HEK293T (cell line): ENCODE data around the gene BMERB1.
"Not testable (repeated sequence)": the region's sequence is repeated elsewhere in the genome, so short reads cannot be mapped to it uniquely, and the experiment has no call there.

Experiments
- CTCF ChIA-PET: fragments of 350-600 bp; formaldehyde crosslinking; extraction: SDS; loops from one replicate; lab custom pipeline; 2021; ENCODE audit warnings: antibody characterized with exemption, inconsistent platforms; lab: Yijun Ruan, JAX
- POLR2A ChIA-PET: fragments of 350-600 bp; formaldehyde crosslinking; extraction: SDS; loops from one replicate; lab custom pipeline; 2020; ENCODE audit warnings: antibody characterized with exemption, inconsistent platforms; lab: Yijun Ruan, JAX
- DNase-seq: peaks from one replicate; pipeline ENCODE4 v3.0.0; 2012; ENCODE audit warnings: mixed read lengths; ENCODE audit errors: extremely low spot score
- ARNT ChIP-seq: fragments of 450-650 bp; IDR thresholded peaks from 2 replicates; pipeline ENCODE4 v1.6.1; 2017; ENCODE audit warnings: mild to moderate bottlenecking
- BHLHE40 ChIP-seq: fragments of 450-650 bp; IDR thresholded peaks from 2 replicates; pipeline ENCODE4 v1.6.1; 2016; ENCODE audit warnings: mild to moderate bottlenecking, moderate library complexity, borderline replicate concordance
- CTBP1 ChIP-seq: fragments of 450-650 bp; IDR thresholded peaks from 2 replicates; pipeline ENCODE4 v1.6.1; 2016; ENCODE audit warnings: borderline replicate concordance
- ELF4 ChIP-seq: fragments of 450-650 bp; IDR thresholded peaks from 2 replicates; pipeline ENCODE4 v1.6.1; 2017; ENCODE audit warnings: antibody characterized with exemption
- FOXA1 ChIP-seq: fragments of 450-650 bp; IDR thresholded peaks from 2 replicates; pipeline ENCODE4 v1.6.1; 2016; ENCODE audit warnings: mild to moderate bottlenecking
- FOXK2 ChIP-seq: fragments of 450-650 bp; IDR thresholded peaks from 2 replicates; pipeline ENCODE4 v1.6.1; 2016; ENCODE audit warnings: mild to moderate bottlenecking
- FOXM1 ChIP-seq: fragments of 450-650 bp; IDR thresholded peaks from 2 replicates; pipeline ENCODE4 v1.6.1; 2017; ENCODE audit warnings: mild to moderate bottlenecking, borderline replicate concordance
- HDGF ChIP-seq: fragments of 450-650 bp; IDR thresholded peaks from 2 replicates; pipeline ENCODE4 v1.6.1; 2017; ENCODE audit warnings: antibody characterized with exemption, borderline replicate concordance
- L3MBTL2 ChIP-seq: fragments of 450-650 bp; conservative IDR thresholded peaks from 2 replicates; pipeline ENCODE4 v1.6.1; 2016; ENCODE audit warnings: mild to moderate bottlenecking
- LEF1 ChIP-seq: fragments of 450-650 bp; IDR thresholded peaks from 2 replicates; pipeline ENCODE4 v1.6.1; 2017; ENCODE audit warnings: mild to moderate bottlenecking, borderline replicate concordance
- NFRKB ChIP-seq: fragments of 450-650 bp; IDR thresholded peaks from 2 replicates; pipeline ENCODE4 v1.6.1; 2016; ENCODE audit warnings: mild to moderate bottlenecking, moderate library complexity
- SP1 ChIP-seq: fragments of 450-650 bp; IDR thresholded peaks from 2 replicates; pipeline ENCODE4 v1.6.1; 2017
- SUZ12 ChIP-seq: fragments of 450-650 bp; IDR thresholded peaks from 2 replicates; pipeline ENCODE4 v1.6.1; 2016; ENCODE audit warnings: mild to moderate bottlenecking
- TARDBP ChIP-seq: fragments of 450-650 bp; IDR thresholded peaks from 2 replicates; pipeline ENCODE4 v1.6.1; 2016
- ZNF384 ChIP-seq: fragments of 450-650 bp; IDR thresholded peaks from 2 replicates; pipeline ENCODE4 v1.6.1; 2016
- TF ChIP-seq, protein P1 (sequence below): fragments of 450-650 bp; IDR thresholded peaks from 2 replicates; pipeline ENCODE4 v1.6.1; 2016

The BMERB1 gene

DNA sequence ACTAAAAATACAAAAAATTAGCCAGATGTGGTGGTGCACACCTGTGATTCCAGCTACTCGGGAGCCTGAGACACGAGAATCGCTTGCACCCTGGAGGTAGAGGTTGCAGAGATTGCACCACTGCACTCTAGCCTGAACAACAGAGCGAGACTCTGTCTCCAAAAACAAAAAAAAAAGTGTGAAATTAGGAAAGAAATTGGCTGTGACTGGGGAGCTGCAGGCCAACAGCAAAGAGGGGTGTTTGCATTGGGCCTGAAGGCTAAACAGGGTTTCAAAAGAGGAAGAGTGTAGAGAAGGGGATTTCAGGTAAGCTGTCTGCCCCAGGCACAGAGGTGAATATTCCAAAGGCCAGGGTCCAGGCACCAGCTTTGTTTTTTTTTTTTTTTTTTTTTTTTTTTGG is 9.4 kb downstream of the BMERB1 start:
- TF ChIP-seq ZNF384, result 0 out of 2 replicates have a peak, but pooled peaks have one; percentile 34
- no peak for TF ChIP-seq FOXA1
- POLR2A ChIA-PET, result no interaction called here
- CTCF ChIA-PET, result no interaction called here
- DNase-seq, result no peak

DNA sequence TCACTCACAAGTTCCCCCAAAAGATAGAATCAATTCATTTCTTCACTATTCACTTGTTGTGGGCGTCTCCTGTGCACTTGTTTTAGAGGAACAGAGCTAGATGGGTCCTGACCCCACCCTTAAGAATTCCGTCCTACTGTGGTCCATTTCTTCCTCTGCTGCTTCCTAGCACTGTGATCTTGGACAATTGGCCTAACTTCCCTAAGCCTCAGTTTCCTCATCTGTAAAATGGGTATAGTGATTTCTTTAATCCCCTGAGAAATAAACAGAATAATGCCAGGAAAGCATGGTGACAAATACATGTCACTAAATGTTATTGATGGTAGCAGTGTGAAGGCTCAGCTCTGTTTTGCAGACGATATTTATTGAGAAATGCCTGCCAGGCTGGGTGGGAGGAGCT is 9.9 kb downstream of the BMERB1 start:
- POLR2A ChIA-PET, result no interaction called here

DNA sequence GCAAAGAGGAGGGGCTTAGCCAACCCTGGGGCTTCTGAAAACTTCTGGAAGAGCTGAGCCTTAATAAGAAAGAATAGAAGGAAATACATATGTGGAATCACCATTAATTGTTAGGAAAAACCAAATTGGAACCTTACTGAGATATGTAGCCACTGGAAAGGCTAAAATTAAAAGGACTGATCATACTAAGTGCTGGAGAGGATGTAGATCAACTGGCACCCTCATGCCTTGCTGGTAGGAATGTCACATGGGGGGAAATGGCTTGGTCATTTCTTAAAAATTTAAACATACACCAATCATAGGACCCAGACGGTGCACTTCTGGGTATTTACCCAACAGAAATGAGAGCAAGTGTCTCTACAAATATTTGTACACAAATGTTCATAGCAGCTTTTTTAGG is 11.1 kb downstream of the BMERB1 start:
- TF ChIP-seq CTBP1, result no peak
- TF ChIP-seq SP1, result no peak
- TF ChIP-seq HDGF, result no peak
- TF ChIP-seq FOXM1, result no peak
- no peak for TF ChIP-seq SUZ12
- TF ChIP-seq, protein P1, sequence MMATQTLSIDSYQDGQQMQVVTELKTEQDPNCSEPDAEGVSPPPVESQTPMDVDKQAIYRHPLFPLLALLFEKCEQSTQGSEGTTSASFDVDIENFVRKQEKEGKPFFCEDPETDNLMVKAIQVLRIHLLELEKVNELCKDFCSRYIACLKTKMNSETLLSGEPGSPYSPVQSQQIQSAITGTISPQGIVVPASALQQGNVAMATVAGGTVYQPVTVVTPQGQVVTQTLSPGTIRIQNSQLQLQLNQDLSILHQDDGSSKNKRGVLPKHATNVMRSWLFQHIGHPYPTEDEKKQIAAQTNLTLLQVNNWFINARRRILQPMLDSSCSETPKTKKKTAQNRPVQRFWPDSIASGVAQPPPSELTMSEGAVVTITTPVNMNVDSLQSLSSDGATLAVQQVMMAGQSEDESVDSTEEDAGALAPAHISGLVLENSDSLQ, result no peak
- no peak for TF ChIP-seq TARDBP
- TF ChIP-seq NFRKB, result no peak
- no peak for TF ChIP-seq ELF4
- no peak for TF ChIP-seq L3MBTL2
- no peak for TF ChIP-seq LEF1
- no peak for DNase-seq
- ChIA-PET CTCF (interaction anchor here (1.0 kb wide), 1 partner anchor 31 kb away, joined by 3 read pairs; no protein-coding TSS in a partner anchor), POLR2A (no interaction called here)

More for the DNA sequence above, 9.9 kb downstream of the BMERB1 start:
- CTCF ChIA-PET, result no interaction called here
- no peak for TF ChIP-seq ZNF384
- TF ChIP-seq FOXA1, result no peak
- no peak for DNase-seq

DNA sequence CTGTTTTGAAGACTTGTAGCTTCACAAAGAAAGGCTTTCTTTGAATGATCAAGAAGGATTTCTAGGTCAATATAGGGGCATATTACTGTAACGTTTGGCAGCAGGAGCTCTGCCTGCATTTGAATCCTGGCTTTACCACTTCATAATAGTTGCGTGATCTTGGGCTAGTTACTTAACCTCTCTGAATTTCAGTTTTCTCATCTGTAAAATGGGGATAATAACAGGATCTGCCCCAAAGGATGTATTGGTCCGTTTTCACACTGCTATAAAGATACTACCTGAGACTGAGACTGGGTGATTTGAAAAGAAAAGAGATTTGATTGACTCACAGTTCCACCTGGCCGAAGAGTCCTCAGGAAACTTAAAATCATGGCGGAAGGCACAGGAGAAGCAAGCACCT is 12.5 kb downstream of the BMERB1 start:
- no peak for TF ChIP-seq TARDBP
- no peak for TF ChIP-seq CTBP1
- TF ChIP-seq, protein P1, result no peak
- no peak for TF ChIP-seq SP1
- no peak for TF ChIP-seq ARNT
- TF ChIP-seq FOXA1, result no peak
- TF ChIP-seq L3MBTL2, result no peak
- no peak for TF ChIP-seq BHLHE40
- TF ChIP-seq NFRKB, result no peak
- no peak for TF ChIP-seq FOXK2
- TF ChIP-seq LEF1, result no peak
- TF ChIP-seq HDGF, result no peak
- no peak for TF ChIP-seq ZNF384
- no peak for TF ChIP-seq SUZ12
- TF ChIP-seq ELF4, result no peak
- no peak for TF ChIP-seq FOXM1
- CTCF ChIA-PET, result interaction anchor here (0.6 kb wide), 1 partner anchor 10 kb away, joined by 3 read pairs; no protein-coding TSS in a partner anchor
- DNase-seq, result no peak
- POLR2A ChIA-PET, result no interaction called here

DNA sequence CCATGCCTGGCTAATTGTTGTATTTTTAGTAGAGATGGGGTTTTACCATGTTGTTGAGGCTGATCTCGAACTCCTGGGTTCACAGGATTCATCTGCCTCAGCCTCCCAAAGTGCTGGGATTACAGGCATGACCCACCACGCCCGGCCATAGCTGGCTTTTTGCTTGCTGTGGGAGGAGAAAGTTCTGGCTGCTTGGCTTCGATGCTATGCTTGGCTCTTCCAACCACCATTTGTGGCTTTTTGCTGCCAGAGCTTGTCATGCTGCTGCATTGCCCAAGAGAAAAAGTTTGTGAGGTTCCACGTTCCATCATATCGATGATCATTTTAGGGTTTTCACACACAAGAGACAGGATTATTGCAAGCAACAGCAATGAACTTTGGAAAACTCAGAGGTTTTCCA is 16.2 kb downstream of the BMERB1 start:
- no peak for DNase-seq
- ChIA-PET POLR2A (no interaction called here), CTCF (no interaction called here)
- TF ChIP-seq ZNF384 (no peak), SP1 (no peak), FOXA1 (no peak), ELF4 (no peak), BHLHE40 (no peak), LEF1 (no peak), SUZ12 (no peak), CTBP1 (no peak), FOXM1 (no peak), TARDBP (no peak), NFRKB (no peak), HDGF (no peak), L3MBTL2 (no peak), FOXK2 (no peak), ARNT (no peak)
- TF ChIP-seq, protein P1, result no peak

DNA sequence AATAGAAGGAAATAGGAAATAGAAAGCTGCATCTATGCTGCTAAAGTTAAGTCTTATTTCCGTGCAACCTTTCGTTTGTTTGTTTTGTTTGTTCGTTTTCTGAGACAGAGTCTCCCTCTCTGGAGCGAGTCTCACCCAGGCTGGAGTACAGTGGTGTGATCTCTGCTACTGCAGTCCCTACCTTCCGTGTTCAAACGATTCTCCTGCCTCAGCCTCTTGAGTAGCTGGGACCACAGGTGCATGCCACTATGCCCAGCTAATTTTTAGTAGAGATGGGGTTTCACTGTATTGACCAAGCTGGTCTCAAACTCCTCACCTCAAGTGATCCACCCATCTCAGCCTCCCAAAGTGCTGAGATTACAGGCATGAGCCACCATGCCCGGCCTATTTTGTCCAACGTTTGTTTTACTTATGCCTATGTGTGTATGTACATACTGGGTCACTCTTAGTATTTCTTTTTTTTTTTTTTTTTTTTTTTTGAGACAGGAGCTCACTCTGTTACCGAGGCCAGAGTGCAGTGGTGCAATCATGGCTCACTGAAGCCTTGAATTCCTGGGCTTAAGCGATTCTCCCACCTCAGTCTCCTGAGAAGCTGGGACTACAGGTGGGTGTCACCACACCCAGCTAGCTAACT is 16.8 kb downstream of the BMERB1 start:
- DNase-seq, result no peak
- POLR2A ChIA-PET, result no interaction called here
- no peak for TF ChIP-seq BHLHE40
- no peak for TF ChIP-seq ARNT
- TF ChIP-seq ZNF384, result no peak
- no peak for TF ChIP-seq TARDBP
- no peak for TF ChIP-seq FOXA1
- CTCF ChIA-PET, result interaction anchor here (0.7 kb wide), 1 partner anchor 8 kb away, joined by 3 read pairs; no protein-coding TSS in a partner anchor

DNA sequence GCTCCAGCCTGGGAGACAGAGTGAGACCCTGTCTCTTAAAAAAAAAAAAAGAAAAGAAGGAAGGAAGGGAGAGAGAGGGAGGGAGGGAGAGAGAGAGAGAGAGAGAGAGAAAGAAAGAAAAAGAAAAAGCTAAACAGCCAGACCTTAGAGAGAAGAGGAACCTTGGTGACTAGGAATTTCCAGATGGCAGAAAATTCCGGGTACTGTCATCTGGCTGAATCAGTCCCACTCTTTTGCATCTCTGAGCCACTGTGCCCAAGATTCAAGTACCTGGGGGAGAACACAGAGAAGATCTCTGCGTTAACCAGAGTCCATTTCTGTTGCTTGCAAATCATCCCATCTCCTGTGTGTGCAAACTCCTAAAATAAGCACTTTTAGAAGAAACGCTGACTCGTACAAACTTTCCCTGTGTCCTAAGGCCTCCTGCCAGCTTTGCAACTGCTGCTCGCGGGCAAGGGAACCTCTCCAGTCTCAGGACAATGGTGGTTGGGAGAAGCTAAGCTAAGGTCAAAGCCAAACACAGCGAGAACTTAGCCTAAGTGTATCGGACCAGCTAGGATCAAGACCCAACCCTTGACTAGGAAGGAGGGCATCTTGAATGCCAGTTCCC is 18.0 kb downstream of the BMERB1 start:
- ChIA-PET CTCF (no interaction called here), POLR2A (no interaction called here)
- TF ChIP-seq ARNT, result no peak
- no peak for TF ChIP-seq L3MBTL2
- TF ChIP-seq FOXM1, result no peak
- no peak for TF ChIP-seq BHLHE40
- TF ChIP-seq NFRKB, result no peak
- no peak for TF ChIP-seq SP1
- TF ChIP-seq LEF1, result no peak
- no peak for TF ChIP-seq TARDBP
- no peak for TF ChIP-seq ZNF384
- TF ChIP-seq FOXK2, result no peak
- TF ChIP-seq SUZ12, result no peak
- no peak for TF ChIP-seq HDGF
- no peak for TF ChIP-seq ELF4
- no peak for TF ChIP-seq CTBP1
- no peak for DNase-seq

DNA sequence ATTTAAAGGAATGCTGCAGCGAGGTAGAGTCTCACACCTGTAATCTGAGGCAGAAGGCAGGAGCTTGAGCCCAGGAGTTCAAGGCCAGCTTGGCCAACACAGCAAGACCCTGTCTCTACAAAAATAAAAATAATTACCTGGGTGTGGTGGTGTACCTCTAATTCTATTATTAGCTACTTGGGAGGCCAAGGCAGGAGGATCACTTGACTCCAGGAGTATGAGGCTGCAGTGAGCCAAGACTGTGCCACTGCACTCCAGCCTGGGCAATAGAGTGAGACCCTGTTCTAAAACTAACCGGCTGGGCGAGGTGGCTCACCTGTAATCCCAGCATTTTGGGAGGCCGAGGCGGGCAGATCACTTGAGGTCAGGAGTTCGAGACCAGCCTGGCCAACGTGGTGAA is 18.9 kb downstream of the BMERB1 start:
- CTCF ChIA-PET, DNase-seq, POLR2A ChIA-PET: not testable (repeated sequence)

DNA sequence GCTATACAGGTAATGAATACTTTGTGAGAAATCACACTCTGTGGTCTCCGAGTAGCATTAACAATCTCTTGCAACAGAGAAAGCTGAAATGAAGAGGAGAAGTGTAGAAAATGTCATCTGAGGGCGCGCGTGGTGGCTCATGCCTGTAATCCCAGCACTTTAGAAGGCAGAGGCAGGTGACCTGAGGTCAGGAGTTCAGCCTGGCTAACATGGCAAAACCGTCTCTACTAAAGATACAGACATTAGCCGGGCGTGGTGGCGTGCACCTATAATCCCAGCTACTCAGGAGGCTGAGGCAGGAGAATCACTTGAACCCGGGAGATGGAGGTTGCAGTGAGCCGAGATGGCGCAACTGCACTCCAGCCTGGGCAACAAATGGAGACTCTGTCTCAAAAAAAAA is 20.5 kb downstream of the BMERB1 start:
- POLR2A ChIA-PET, CTCF ChIA-PET, DNase-seq: not testable (repeated sequence)
